ENCODE measurements around the gene PPP2R2D.

Gene PPP2R2D

GRCh38 chr10:131890276-131891195 lies 10.3 kb upstream of the PPP2R2D start:
- Histone ChIP-seq H3K4me3 (IDR thresholded peaks at IDR 0.05; ENCODE audit: insufficient read depth, low read depth, low read length) (no peak overlapping the region), H3K27me3 (ENCODE audit: insufficient read depth, low read depth) (peaks cover 35% of the 10 kb centered on the region), H3K4me1 (ENCODE audit: low read depth, poor library complexity, severe bottlenecking) (no peaks in the 10 kb centered on the region), H4K20me1 (ENCODE audit: insufficient read depth) (no peaks in the 10 kb centered on the region), H2AFZ (ENCODE audit: low read depth) (no peak overlapping the region), H3K79me2 (ENCODE audit: insufficient read depth, low read depth) (no peaks in the 10 kb centered on the region), H3K4me2 (no peak overlapping the region), H3K9ac (no peak overlapping the region), H3K27ac (no peak overlapping the region), H3K36me3 (ENCODE audit: insufficient read depth) (no peaks in the 10 kb centered on the region)
- TF ChIP-seq CTCF (conservative IDR thresholded peaks at IDR 0.05; ENCODE audit: low read depth, low read length) = no peak

GRCh38 chr10:131891196-131891928 lies 9.4 kb upstream of the PPP2R2D start:
- H2AFZ ChIP-seq (ENCODE audit: low read depth) = no peak overlapping the region
- no peak overlapping the region for H3K27ac ChIP-seq
- no peaks in the 10 kb centered on the region for H3K79me2 ChIP-seq (ENCODE audit: insufficient read depth, low read depth)
- no peak overlapping the region for H3K4me3 ChIP-seq (IDR thresholded peaks at IDR 0.05; ENCODE audit: insufficient read depth, low read depth, low read length)
- no peaks in the 10 kb centered on the region for H3K4me1 ChIP-seq (ENCODE audit: low read depth, poor library complexity, severe bottlenecking)
- peaks cover 38% of the 10 kb centered on the region for H3K27me3 ChIP-seq (ENCODE audit: insufficient read depth, low read depth)
- no peaks in the 10 kb centered on the region for H3K36me3 ChIP-seq (ENCODE audit: insufficient read depth)
- no peak overlapping the region for H3K4me2 ChIP-seq
- no peaks in the 10 kb centered on the region for H4K20me1 ChIP-seq (ENCODE audit: insufficient read depth)
- H3K9ac ChIP-seq = no peak overlapping the region
- no peak for TF ChIP-seq CTCF (conservative IDR thresholded peaks at IDR 0.05; ENCODE audit: low read depth, low read length)

GRCh38 chr10:131891929-131892805 lies 8.6 kb upstream of the PPP2R2D start:
- Histone ChIP-seq H2AFZ (ENCODE audit: low read depth) (no peak overlapping the region), H3K79me2 (ENCODE audit: insufficient read depth, low read depth) (no peaks in the 10 kb centered on the region), H3K27ac (no peak overlapping the region), H3K27me3 (ENCODE audit: insufficient read depth, low read depth) (peaks cover 41% of the 10 kb centered on the region), H4K20me1 (ENCODE audit: insufficient read depth) (no peaks in the 10 kb centered on the region), H3K4me1 (ENCODE audit: low read depth, poor library complexity, severe bottlenecking) (no peaks in the 10 kb centered on the region), H3K4me3 (IDR thresholded peaks at IDR 0.05; ENCODE audit: insufficient read depth, low read depth, low read length) (no peak overlapping the region), H3K9ac (no peak overlapping the region), H3K4me2 (no peak overlapping the region), H3K36me3 (ENCODE audit: insufficient read depth) (no peaks in the 10 kb centered on the region)
- TF ChIP-seq CTCF (conservative IDR thresholded peaks at IDR 0.05; ENCODE audit: low read depth, low read length) = no peak
